ENCODE results near the gene GLT1D1.
"Not testable (repeated sequence)": the region's sequence is repeated elsewhere in the genome, so short reads cannot be mapped to it uniquely, and the experiment has no call there.

Gene GLT1D1

DNA sequence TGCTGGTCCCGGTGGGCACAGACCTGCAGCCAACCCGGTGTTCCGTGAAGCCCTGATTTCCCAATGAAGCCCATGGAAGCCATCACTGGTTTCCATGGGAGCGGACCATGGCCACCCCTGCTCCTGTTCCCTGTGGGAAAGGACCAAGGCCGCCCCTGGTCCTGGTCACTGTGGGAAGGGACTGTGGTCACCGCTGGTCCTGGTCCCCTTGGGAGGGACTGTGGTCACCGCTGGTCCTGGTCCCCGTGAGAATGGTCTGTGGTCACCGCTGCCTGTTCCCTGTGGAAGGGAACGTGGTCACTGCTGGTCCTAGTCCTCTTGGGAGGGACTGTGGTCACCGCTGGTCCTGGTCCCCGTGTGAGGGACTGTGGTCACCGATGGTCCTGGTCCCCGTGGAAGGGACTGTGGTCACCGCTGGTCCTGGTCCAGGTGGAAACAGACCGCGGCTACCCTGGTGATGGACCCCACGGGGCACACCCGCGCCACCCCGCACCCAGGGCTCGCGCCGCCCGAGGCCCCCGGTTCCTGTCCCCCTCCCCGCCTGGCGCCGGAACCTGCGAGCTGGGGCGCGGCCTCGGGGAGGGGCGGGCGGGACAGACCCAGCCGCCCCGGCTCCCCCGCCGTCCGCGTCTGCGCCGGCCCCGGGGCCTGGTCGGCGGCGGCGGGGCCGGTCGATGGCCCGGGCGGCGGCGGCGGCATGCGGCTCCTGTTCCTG, at the start of gene GLT1D1:
Gene GLT1D1, plus strand, starts transcription at position 594 of the 715 bp plus-strand sequence. Its CDS starts 104 bp downstream, at position 698.
- DNase-seq (ENCODE audit: low read depth, low spot score) = no peak

DNA sequence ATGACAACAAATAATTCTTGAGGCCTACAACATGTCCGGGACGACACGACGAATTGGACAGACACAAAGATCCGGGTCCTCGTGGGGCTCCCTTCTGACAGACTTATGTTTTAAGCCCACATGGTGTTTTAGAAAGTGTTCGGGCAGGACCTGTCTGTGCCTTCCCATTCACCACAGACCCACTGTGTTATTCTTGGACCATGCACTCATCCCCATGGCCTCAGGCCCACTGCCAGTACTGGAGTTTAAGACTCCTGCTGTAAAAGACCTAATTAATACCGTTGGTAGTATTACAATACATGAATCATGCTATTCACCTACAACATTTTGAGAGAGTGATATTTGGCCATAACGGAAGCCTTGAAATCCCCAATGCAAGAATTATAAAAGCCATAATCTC, 49.5 kb upstream of the GLT1D1 start:
- no peak for DNase-seq (ENCODE audit: low read depth, low spot score)

DNA sequence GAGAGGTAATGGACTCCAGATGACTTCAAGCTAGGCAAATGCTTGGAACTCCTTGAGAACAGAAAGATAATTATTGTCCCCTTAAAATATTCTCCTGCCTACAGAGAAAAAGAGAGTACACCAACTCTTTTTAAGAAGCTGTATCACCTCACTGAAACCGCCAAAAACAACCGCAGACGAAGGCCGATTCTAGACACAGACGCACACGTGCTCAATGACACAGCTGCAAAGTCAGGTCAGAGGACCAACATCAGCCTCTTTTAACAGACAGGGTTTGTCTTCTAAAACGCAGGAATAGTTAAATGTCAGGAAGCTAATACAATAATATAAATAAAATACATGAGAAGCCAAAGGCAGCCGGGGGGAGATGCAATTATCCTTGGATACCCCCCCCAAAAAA, 48.5 kb upstream of the GLT1D1 start:
- no peak for DNase-seq (ENCODE audit: low read depth, low spot score)

DNA sequence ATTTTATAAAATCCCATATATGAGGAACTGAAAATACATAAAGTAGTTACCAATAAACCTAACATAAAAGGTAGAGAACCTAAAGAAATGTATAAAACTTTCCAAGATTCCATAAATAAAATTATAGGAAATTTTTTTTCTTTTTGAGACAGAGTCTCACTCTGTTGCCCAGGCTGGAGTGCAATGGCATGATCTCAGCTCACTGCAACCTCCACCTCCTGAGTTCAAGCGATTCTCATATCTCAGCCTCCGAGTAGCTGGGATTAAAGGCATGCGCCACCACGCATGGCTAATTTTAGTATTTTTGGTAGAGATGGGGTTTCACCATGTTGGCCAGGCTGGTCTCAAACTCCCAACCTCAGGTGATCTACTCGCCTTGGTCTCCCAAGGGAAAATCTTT, 47.9 kb upstream of the GLT1D1 start:
- not testable (repeated sequence) for DNase-seq (ENCODE audit: low read depth, low spot score)

DNA sequence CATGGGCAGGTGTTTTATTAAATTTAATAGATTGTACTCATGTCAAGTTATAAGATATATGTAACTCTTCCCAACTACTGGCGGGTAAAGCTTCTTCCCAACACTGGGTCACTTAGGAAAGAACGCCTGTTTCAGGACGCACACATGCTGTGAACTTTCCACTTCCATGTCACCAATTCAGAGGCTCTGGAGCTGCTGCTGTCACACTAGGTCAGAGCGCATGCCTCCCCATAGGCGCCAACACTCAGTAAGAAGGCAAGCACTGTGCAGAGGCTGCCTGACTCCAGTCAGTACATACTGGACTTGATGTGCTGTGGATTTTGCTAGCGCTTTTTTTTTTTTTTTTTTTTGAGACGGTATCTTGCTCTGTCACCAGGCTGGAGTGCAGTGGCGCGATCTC, 46.7 kb upstream of the GLT1D1 start:
- no peak for DNase-seq (ENCODE audit: low read depth, low spot score)

DNA sequence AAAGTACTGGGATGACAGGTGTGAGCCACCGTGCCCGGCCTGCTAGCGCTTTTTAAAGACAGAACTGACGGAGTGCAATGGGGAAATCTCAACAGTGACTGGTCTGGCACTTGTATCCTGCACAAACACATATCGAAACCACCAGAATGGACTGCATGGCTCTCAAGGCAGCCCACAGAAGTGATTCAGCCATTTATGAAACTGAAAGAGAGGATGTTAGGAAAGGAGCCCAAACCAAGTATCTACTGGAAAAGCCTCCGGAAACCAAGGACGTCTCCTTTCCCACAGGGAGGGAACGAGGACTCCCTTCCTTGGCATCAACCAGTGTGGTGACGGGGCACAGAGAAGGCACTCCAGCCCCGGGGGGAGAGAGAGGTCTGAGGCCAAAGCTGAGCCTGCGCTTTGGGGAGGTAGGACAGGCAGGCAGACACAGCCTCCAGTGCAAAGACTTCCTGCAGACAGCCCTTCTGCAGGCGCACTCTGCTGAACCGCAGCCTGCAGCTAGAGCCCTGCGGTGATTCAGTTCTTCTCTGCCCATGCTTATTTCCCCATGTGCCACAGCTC, 46.0 kb upstream of the GLT1D1 start:
- DNase-seq (ENCODE audit: low read depth, low spot score) = no peak

DNA sequence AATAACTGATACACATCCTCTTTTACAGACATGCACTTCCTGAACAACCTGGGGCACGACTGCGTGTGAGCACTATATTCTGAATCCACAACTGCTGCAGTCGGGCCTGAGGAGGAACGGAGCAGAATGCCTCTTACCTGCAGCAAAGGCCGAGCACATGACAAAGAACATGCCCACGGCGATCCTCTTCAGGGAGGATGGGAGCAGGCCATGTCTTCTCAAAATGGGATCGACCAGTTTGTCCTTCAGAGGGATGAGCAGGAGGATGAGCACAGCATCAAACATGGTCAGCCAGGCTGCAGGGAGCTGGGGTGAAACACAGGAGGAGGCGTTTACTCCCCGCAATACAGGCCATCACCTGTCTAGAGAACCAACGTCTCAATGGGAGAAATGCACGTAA, 44.6 kb upstream of the GLT1D1 start:
- DNase-seq (ENCODE audit: low read depth, low spot score) = no peak

DNA sequence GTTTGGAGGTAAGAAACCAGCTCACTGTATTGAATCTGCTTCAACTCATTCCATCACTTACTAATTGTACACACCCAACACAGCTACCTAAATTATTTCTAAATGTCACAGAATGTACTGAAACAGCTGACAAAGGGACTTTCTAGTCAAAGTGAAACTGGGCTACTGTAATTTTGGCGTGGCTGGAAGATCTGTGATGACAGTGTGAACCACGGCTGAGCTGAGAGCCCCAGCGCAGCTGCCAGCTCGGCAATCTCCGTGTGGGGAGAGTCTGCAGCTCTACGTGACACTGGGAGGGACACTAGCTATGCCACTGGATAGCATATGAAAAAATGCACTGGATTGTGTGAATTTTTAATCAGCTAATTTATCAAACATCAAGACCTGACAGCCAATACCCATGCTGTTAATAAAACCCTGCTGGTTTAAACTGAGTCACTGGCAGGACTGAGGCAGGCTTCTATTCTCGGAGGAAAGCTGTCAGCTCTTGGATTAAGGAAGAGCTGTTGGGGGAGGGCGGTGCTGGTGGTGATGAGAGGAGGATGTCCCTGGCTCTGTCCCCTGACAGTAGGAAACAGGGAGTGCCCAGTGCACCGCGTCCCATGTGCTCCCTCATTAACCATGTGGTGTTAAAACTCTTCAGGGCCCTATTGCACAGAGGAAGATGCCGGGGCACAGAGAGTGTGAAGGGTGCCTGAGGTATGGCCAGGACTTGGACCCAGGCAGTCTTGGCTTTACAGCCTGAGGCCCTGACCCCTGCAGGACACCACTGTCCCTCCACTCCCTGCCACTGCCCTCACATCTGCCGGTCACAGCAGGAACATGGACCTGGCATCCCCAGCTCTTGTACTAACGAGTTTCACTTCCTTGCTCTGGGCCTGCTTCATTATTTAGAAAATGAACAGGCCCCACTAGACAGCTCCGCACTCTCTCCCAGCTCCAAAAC, 42.8 kb upstream of the GLT1D1 start:
- no peak for DNase-seq (ENCODE audit: low read depth, low spot score)

DNA sequence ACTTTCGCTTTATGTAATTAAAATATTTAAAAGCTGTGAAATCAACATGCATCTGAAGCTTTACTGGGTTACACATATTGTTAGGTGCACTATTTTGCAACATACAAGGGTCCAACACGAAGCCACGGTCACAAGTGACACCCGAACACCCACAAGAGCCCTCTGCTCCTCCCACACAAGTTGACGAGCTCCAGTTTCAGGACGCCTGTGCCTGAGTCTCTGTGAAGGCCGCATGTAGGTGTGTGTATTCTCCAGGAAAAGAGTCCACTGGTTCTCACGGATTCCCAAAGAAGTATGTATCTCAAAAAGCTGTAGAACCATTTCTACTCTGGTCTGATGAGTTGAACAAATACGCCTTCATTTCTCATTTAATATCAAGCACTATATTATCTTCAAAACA, 41.5 kb upstream of the GLT1D1 start:
- DNase-seq (ENCODE audit: low read depth, low spot score) = no peak

DNA sequence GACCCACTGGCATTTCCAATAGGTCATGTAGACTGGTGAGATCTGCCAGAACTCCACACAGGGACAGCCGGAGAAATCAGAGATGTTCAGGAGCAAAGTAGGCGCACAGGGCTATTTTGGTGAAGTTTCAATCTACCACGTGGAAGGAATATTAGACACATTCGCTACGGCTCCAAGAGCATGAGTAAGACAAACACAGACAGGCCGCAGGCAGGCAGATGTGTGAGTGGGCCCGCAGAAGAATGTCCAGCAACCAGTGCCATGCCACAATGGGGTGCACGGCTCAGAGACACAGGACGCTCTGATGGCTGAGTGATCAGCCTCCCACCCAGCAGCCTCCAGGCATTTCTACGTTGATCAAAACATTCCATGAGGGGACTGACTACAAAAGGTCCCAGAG, 39.9 kb upstream of the GLT1D1 start:
- no peak for DNase-seq (ENCODE audit: low read depth, low spot score)

DNA sequence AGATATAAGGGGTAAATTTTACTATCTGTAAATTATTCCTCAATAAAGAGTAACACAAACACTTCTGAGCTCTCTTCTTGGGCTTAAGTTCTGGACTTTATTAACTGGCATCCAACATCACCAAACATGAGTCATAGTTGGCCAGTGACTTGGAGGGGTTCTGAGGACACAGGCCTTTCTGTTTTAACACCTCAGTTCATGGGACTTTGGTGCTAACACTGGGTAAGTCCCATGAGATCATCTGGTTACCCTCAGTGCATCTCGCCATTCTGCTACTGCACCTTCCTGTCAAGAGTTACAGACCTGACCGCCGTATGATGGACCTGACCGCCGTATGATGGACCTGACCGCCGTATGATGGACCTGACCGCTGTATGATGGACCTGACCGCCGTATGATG, 39.4 kb upstream of the GLT1D1 start:
- no peak for DNase-seq (ENCODE audit: low read depth, low spot score)

DNA sequence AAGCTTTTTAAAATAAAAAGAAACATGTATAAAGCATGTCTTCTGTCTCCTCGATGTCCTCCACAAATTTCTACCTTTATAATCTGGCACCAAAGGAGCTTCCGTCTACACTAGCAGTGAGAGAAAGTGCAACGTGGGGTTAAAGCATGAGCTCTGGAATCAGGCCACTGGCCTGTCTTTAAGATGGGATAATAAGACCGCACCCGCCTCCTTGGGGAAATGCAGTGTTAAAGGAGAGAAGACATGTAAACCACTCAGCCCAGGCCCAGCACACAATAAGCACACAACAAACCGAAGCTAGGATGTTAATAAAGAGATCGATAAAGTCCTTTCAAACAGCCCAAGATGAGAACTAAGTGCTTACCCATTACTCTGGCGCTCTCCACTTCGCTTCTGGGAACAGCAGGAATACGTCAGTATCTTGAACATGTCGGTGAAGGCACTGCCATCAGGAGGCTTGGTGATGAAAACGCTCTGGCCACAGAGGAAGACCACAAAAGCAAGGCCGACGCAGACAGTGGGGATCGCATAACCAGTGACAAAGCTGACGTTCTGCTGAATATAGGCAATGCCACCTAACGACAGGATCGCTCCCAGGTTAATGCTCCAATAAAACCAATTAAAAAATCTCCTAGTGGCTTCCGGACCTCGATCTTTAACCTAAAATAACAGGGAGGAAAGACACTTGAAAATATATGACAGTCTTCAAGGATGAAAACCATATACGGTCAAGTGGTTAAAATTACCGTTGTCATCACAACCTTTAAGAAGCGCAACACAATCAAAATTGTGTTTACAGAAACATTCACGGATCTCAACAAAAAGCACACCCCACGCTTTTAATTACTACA, 38.6 kb upstream of the GLT1D1 start:
- no peak for DNase-seq (ENCODE audit: low read depth, low spot score)

DNA sequence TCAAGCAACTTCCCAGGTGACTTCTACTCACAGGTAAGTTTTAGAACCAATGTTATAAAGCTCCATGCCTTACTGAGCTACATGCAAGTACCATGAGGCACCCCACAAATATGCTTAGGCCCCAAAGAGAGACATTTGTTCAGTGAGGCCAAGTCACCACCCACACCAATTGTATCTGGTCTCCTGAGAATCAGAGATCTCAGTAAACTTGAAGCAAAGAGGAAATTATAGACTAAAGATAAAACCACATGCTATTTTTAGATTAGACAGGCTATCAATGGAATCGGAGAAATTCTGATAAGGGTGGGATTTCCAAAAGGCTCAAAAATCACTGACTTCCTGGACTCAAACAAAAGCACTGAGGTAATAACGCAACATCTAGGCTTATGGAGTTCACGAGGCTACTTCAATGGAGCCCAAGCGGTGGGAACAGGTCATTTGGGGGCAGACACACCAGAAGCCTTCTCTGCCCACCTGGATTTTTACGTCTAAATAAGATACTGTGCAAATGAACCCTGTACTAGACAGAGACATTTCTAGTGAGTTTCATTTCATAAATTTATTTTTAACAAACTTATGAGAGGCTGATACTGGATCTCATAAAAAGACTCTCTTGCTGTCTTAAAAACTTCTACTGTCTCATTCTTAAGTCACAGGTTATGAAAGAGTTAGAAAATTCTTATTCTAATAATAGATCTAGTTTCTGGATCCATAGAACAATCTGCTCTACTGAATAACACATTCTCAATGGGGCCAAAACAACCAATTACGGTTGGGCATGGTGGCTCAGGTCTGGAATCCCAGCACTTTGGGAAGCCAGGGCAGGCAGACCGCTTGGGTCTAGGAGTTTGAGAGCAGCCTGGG, 37.3 kb upstream of the GLT1D1 start:
- no peak for DNase-seq (ENCODE audit: low read depth, low spot score)

DNA sequence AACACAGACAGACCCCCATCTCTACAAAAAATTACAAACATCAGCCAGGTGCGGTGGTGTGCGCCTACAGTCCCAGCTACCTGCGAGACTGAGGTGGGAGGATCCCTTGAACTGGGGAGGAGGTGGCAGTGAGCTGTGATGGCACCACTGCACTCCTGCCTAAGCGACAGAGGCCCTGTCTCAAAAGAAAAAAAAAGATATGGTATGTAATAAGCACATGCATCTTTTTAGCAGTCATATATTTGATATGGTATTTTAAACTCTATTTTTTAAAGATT, 36.7 kb upstream of the GLT1D1 start:
- DNase-seq (ENCODE audit: low read depth, low spot score) = no peak

DNA sequence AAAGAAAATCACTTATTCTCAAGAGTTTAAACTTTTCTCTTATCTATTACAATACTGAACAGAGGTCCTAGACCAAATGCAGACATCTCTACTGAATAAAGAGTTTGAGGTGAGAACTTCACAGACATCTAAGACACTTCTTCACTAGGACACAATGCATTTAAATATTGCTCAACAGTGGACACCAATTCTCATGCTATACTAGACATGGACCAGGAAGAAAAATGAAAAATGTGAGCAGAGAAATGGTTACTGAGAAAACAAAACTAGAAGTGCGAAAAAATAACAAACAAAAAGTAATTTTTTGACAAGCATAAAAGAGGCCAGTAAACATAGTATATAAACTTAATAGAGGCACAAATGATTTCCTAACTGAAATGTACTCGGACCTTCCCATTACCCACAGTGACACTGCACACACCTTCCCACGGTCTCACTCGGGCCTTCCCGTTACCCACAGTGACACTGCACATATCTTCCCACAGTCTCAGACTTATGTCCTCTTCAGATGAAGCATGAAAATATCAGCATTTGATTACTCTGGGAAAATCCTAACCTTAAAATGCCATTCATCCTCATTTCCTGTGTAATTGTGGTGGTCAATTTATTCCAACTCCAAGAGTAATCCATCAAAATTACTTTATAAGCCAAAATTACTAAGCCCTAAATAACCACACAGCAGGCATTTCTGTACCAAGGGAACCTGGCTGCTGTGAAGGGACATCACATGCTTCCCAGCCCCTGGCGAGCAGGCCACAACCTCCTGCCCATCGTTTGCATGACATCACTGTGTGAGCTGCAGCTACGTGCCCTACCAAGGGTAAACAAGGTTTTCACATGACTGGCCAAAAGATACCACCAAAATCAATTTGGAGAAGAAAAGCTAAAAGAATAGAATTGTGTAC, 35.9 kb upstream of the GLT1D1 start:
- no peak for DNase-seq (ENCODE audit: low read depth, low spot score)

DNA sequence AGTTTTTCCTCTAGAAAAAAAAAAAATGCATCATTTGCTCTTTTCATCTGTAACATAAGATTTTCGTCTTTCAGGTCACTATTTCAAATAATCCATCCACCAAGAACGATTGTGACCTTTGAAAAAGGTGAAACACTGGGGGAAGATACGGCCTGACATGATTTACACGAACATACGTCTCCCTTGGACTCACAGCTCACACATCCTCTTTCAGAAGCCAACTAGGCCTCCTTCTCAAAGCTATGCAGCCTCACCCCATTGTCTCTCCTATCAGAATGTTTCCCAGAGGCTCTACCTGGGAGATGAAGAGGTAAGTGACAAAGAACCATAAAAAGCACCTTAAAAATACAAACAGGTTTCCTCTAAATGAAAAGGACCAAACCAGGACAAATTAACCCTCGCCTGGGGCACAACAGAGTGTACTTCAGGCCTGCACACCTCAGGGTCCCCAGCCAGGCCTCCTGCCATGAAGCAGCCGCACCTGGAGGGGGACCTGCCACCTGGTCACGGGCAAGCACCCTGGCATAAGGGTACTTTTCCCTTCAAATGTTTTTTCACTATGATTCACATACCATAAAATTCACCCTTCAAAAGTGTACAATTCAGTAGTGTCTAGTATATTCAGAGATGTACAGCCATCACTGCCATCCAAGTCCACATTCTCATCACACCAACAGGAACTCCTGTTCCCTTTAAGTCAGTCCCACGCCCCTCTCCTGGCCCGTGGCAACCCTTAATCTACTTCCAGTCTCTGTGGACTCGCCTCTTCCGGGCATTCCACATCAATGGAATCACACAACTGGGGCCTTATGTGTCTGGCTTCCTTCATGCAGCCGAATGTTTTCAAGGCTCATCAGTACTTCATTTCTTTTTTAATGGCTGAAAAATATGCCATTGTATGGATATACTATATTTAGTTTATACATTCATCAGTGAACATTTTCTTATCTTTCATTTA, 34.9 kb upstream of the GLT1D1 start:
- no peak for DNase-seq (ENCODE audit: low read depth, low spot score)

DNA sequence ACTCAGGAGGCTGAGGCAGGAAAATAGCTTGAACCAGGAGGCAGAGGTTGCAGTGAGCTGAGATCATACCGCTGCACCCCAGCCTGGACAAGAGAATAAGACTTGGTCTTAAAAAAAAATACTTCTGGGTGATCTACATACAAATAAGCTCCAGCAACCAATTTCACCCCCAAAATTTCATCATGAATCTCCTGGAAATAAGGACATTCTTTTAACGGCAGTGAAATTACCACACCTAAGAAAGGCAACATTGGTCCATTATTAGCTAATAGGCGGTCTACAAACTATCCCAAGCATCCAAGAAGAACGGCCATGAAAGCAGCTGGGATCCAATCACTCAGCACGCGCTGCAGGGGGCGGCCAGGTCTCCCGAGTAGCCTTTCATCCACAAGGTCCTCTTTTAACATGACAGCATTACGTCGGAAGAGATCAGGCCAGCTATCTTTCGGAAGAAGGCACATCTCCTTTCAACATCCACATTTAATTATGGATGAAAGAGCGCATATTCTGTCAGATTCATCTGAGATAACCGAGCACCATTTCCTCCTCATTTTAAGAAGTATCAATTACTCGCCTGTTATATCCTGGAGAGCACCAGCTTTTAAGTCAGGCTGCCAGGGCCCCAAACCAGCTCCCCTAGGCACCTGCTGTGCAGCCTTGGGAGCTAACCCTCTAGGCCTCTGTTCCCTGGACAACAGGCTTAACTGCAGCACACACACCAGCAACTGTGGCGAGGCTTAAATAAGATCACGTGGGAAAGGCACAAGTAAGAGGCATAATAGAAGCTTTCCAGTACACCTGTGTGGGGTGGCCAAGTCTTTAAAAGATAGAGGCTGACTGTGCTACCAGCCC, 33.8 kb upstream of the GLT1D1 start:
- no peak for DNase-seq (ENCODE audit: low read depth, low spot score)

DNA sequence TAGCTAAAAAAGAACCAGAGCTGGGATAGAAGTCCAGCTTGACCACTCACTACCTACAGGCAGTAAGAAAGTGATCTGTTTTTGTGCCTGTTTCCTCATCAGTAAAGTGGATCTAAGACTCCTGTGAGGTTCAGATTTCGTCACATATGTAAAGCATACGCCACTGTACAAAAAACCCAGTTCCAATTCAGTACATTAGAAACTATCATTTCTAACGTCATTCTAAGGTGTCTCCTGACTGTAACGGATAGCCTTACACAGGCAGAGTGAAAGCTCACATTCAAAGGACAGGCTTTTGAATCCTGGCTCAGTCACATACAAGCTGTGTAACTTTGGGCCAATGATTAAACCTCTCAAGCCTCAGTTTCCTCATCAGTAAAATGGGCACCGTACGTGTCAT, 33.0 kb upstream of the GLT1D1 start:
- DNase-seq (ENCODE audit: low read depth, low spot score) = no peak

Measured in activated naive CD8-positive, alpha-beta T cell treated with anti-CD3 and anti-CD28 coated beads, Interleukin-2, amount 50 U/mL, for 16 hours (primary cell).